Esophagus muscularis mucosa (tissue), 4 donors: ENCODE data around the gene DNAJC2. TPM values are rescaled to one million over a fixed set of nuclear protein-coding genes. Genes with fewer than 3 reads are reported as not detected.

Source experiments
- DNase-seq: peaks from one replicate; pipeline ENCODE4 v3.0.0-alpha.2; 2017; ENCODE audit errors: extremely low spot score
- H3K27ac ChIP-seq, 4 donors: fragments of 200-600 bp; sonication (generic); replicated peaks in 1 of 4; 1 replicate in 3 of 4; 2 replicates in 1 of 4; pipeline ENCODE4 v1.5.1; 2016 to 2019; ENCODE audit warnings: mild to moderate bottlenecking in 1 of 4
- H3K27me3 ChIP-seq, 4 donors: fragments of 200-600 bp; sonication (generic); one replicate each; pipeline versions ENCODE4 v1.5.1 to v1.6.0; 2016 to 2019
- H3K36me3 ChIP-seq, 4 donors: fragments of 200-600 bp; sonication (generic); one replicate each; pipeline ENCODE4 v1.5.1; 2016 to 2019
- H3K4me1 ChIP-seq, 4 donors: fragments of 200-600 bp; sonication (generic); one replicate each; pipeline ENCODE4 v1.5.1; 2016 to 2019
- H3K4me3 ChIP-seq, 4 donors: fragments of 200-600 bp; sonication (generic); 1 replicate in 2 of 4; 2 replicates in 2 of 4; pipeline ENCODE4 v1.5.1; 2016 to 2019; ENCODE audit warnings: mild to moderate bottlenecking in 4 of 4, moderate library complexity in 1 of 4
- H3K9me3 ChIP-seq, 4 donors: fragments of 200-600 bp; sonication (generic); 1 replicate in 3 of 4; 2 replicates in 1 of 4; pipeline ENCODE4 v1.5.1; 2016 to 2019
- EP300 ChIP-seq: sonication (generic); formaldehyde crosslinking; IDR thresholded peaks from one replicate; pipeline ENCODE4 v1.6.1; 2017; ENCODE audit warnings: antibody characterized with exemption
- POLR2A ChIP-seq: fragments of 450-650 bp; IDR thresholded peaks from one replicate; pipeline ENCODE4 v1.6.1; 2017; ENCODE audit warnings: antibody characterized with exemption, moderate library complexity, mild to moderate bottlenecking, low read depth
- POLR2AphosphoS5 ChIP-seq, 2 donors: sonication (generic); formaldehyde crosslinking; IDR thresholded peaks; one replicate each; pipeline ENCODE4 v1.6.1; 2017; ENCODE audit warnings: antibody characterized with exemption in 2 of 2
- WGBS: methylation state at CpG from one replicate; pipeline ENCODE4 v1.1.5; 2018; 5-methylcytosine and 5-hydroxymethylcytosine counted together
- intact Hi-C: fragments of 100-400 bp; cut with DNase I; formaldehyde crosslinking; loops from one replicate; pipeline ENCODE4 v1.15.1; 2023
- total RNA-seq, 4 donors: library from RNA; depleted of rRNA; stranded (reverse); fragments of >200 nt; gene quantifications; one replicate each; pipeline versions ENCODE4 v1.1.0 to v1.2.1, GENCODE V29; 2016
- TF ChIP-seq, protein P1 (sequence below), 3 experiments: fragments of 200-600 bp in 2 of 3; fragments of 450-650 bp in 1 of 3; sonication (generic) in 2 of 3; IDR thresholded peaks; one replicate each; pipeline ENCODE4 v1.5.1; 2017 to 2019; ENCODE audit warnings: antibody characterized with exemption in 3 of 3, mild to moderate bottlenecking in 2 of 3, moderate library complexity in 1 of 3

Gene DNAJC2
- total RNA-seq, 4 donors from 2014 or later, result 10.1 to 15.9 (median 10.3) TPM

DNA sequence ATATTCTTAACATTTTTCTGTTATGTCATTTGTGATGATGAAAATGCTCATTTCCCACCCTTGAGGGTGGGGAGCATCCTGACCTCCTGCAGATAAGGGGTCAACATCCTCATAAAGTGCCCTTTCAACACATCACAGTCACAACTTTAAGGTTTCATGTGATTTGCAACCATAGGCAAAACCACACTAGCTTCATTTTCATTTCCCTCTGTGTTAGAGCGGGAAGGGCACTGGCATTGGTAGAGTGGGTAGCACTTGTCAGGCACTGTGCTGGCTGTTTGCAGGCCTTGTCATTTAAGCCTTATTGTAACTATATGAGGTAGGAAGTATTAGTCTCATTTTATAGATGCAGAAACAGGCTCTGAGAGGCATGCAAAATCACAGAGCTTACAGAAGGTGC lies 42.7 kb upstream of the DNAJC2 start:
- Histone ChIP-seq H3K27ac (no peak overlapping the region), H3K4me3 (no peak overlapping the region), H3K9me3 (no peaks in the 10 kb centered on the region), H3K36me3 (no peaks in the 10 kb centered on the region), H3K4me1 (no peaks in the 10 kb centered on the region), H3K27me3 (peaks cover 0 to 5% (median 0%) of the 10 kb centered on the region in 4 donors)
- no peak for TF ChIP-seq POLR2AphosphoS5 (IDR thresholded peaks at IDR 0.05)
- TF ChIP-seq, protein P1, sequence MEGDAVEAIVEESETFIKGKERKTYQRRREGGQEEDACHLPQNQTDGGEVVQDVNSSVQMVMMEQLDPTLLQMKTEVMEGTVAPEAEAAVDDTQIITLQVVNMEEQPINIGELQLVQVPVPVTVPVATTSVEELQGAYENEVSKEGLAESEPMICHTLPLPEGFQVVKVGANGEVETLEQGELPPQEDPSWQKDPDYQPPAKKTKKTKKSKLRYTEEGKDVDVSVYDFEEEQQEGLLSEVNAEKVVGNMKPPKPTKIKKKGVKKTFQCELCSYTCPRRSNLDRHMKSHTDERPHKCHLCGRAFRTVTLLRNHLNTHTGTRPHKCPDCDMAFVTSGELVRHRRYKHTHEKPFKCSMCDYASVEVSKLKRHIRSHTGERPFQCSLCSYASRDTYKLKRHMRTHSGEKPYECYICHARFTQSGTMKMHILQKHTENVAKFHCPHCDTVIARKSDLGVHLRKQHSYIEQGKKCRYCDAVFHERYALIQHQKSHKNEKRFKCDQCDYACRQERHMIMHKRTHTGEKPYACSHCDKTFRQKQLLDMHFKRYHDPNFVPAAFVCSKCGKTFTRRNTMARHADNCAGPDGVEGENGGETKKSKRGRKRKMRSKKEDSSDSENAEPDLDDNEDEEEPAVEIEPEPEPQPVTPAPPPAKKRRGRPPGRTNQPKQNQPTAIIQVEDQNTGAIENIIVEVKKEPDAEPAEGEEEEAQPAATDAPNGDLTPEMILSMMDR (IDR thresholded peaks at IDR 0.05), result no peak
- intact Hi-C loops, result no loop called here
- WGBS, result 70% methylated on average over 1 of the region's 1 CpG
- no peak for DNase-seq

DNA sequence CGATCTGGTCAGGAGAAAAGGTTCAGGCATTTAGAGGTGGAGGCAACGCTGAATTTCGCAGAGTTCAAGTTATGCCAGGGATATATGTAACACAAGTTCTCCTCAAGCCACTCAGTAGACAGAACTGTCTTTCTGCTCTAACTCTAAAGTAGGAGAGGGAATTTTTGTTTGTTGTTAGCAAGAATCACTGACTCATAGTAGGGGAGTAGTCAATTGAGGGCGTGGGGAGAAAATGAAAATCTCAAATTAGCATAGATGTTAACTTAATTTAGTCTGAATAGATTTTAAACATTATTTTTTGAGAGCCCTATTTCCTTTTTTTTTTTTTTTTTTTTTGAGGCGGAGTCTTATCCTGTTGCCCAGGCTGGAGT lies 37.5 kb upstream of the DNAJC2 start:
- intact Hi-C loops, result no loop called here
- Histone ChIP-seq H3K4me3 (no peak overlapping the region), H3K36me3 (no peaks in the 10 kb centered on the region), H3K27ac (no peak overlapping the region), H3K4me1 (no peaks in the 10 kb centered on the region), H3K27me3 (no peaks in the 10 kb centered on the region), H3K9me3 (no peaks in the 10 kb centered on the region)
- DNase-seq, result no peak
- WGBS, result 90% methylated on average over 5 of the region's 5 CpGs
- TF ChIP-seq POLR2AphosphoS5 (IDR thresholded peaks at IDR 0.05) (no peak), POLR2A (no peak), EP300 (no peak)
- TF ChIP-seq, protein P1 (IDR thresholded peaks at IDR 0.05), result no peak

DNA sequence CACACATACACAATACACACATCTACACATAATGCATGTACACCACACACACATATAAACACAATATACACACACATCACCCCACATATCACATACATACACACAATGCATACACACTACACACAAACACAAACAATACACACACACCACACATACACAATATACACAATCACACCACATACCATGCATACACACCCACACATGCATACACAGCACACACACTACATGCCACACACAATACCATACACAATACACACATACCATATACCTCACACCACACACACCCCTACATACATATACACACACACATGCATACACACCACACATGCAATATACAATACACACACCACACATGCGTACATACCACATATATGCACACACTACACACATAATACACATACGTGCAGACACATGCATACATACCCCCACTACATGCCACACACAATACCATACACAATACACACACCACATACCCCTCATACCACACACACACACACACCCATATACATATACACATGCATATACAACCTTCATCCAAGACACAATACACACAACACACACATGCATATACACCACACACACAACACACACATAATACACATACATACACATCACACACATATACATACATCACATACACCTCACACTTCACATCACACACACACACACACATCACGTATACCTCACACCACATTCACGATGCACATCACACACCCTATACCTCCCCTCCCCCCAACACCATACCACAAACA lies 36.9 kb upstream of the DNAJC2 start:
- no peaks in the 10 kb centered on the region for H3K9me3 ChIP-seq
- H3K27me3 ChIP-seq, result no peaks in the 10 kb centered on the region
- 92% methylated on average over 4 of the region's 4 CpGs for WGBS
- no peak for DNase-seq
- H3K27ac ChIP-seq, result no peak overlapping the region
- TF ChIP-seq POLR2AphosphoS5 (IDR thresholded peaks at IDR 0.05), result no peak
- no peak for TF ChIP-seq POLR2A
- TF ChIP-seq EP300, result no peak
- TF ChIP-seq, protein P1 (IDR thresholded peaks at IDR 0.05), result no peak
- intact Hi-C loops, result no loop called here
- H3K4me1 ChIP-seq, result no peaks in the 10 kb centered on the region
- H3K36me3 ChIP-seq, result no peaks in the 10 kb centered on the region
- no peak overlapping the region for H3K4me3 ChIP-seq

DNA sequence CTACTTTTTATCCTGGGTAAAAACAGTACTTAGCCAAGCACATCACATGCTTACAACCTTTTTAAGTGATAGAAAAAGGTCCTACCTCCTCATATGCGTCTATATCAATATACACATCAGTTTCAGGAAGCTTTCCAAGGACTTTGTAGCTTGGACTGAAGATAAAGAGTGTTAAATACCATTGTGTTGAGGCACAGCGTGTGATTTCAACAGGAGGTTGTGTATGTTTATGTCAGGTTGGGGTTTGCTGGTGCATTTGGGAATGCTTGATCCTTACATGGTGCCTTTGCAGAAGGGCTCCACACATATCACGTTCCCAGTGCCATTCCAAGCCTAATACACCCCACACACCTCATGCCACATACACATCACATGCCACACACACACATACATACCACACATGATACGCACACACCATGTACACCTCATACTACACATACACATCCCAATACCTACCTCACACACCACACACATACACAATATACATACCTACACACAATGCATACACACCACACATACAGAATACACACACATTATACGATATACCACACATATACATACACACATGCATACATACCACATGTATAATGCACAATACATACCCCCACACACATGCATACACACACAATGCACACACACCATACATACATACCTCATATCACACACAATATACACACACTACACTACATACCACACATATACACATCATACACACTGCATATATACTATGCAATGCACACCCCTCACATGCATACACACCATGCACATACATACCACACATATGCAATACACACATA lies 36.0 kb upstream of the DNAJC2 start:
- Histone ChIP-seq H3K36me3 (no peaks in the 10 kb centered on the region), H3K27me3 (no peaks in the 10 kb centered on the region), H3K27ac (no peak overlapping the region), H3K9me3 (no peaks in the 10 kb centered on the region), H3K4me3 (no peak overlapping the region), H3K4me1 (no peaks in the 10 kb centered on the region)
- intact Hi-C loops, result no loop called here
- 75% methylated on average over 5 of the region's 5 CpGs for WGBS
- DNase-seq, result no peak
- TF ChIP-seq, protein P1 (IDR thresholded peaks at IDR 0.05), result no peak
